IPS-18c (cell line): ENCODE results near the gene TAB3.

Source experiments
- H3K4me3 ChIP-seq: 2 replicates; pipeline ENCODE4 v1.7.0; 2013; ENCODE audit warnings: low read depth, mild to moderate bottlenecking, low read length, moderate library complexity; ENCODE audit not compliant: insufficient read depth
- H3K9me3 ChIP-seq: one replicate; pipeline ENCODE4 v1.6.1; 2013; ENCODE audit warnings: mild to moderate bottlenecking, low read length, moderate library complexity; ENCODE audit not compliant: control insufficient read depth, insufficient read depth

Gene TAB3

GRCh38 chrX:30889147-30890140 lies at the start of gene TAB3:
TSS of gene TAB3 (minus strand) at chrX:30889254. CDS start at chrX:30859588, 29,666 bp downstream.
- Histone ChIP-seq H3K9me3 (no peaks in the 10 kb centered on the region), H3K4me3 (peak within 1 kb of the TSS; percentile 69)

- no peaks in the 10 kb centered on the region for H3K9me3 ChIP-seq
- H3K4me3 ChIP-seq = no peak overlapping the region
Measured at GRCh38 chrX:30938295-30938694, 49.2 kb upstream of the TAB3 start.

- Histone ChIP-seq H3K4me3 (no peak overlapping the region), H3K9me3 (no peaks in the 10 kb centered on the region)
Measured at GRCh38 chrX:30935985-30936384, 46.9 kb upstream of the TAB3 start.

GRCh38 chrX:30931920-30932319 lies 42.9 kb upstream of the TAB3 start:
- Histone ChIP-seq H3K4me3 (no peak overlapping the region), H3K9me3 (no peaks in the 10 kb centered on the region)

- Histone ChIP-seq H3K4me3 (no peak overlapping the region), H3K9me3 (no peaks in the 10 kb centered on the region)
Measured at GRCh38 chrX:30930679-30931078, 41.6 kb upstream of the TAB3 start.

GRCh38 chrX:30930143-30930542 lies 41.1 kb upstream of the TAB3 start:
- H3K9me3 ChIP-seq = no peaks in the 10 kb centered on the region
- H3K4me3 ChIP-seq = no peak overlapping the region

GRCh38 chrX:30920271-30920670 lies 31.2 kb upstream of the TAB3 start:
- H3K9me3 ChIP-seq = no peaks in the 10 kb centered on the region
- no peak overlapping the region for H3K4me3 ChIP-seq

- no peaks in the 10 kb centered on the region for H3K9me3 ChIP-seq
Measured at GRCh38 chrX:30918480-30918879, 29.4 kb upstream of the TAB3 start.

GRCh38 chrX:30913492-30913891 lies 24.4 kb upstream of the TAB3 start:
- H3K9me3 ChIP-seq = no peaks in the 10 kb centered on the region
- H3K4me3 ChIP-seq = no peak overlapping the region

More at GRCh38 chrX:30918480-30918879, 29.4 kb upstream of the TAB3 start:
- H3K4me3 ChIP-seq = no peak overlapping the region

- H3K4me3 ChIP-seq = no peak overlapping the region
Measured at GRCh38 chrX:30910124-30910860, 21.2 kb upstream of the TAB3 start.

GRCh38 chrX:30906726-30907125 lies 17.7 kb upstream of the TAB3 start:
- Histone ChIP-seq H3K4me3 (no peak overlapping the region), H3K9me3 (no peaks in the 10 kb centered on the region)

More at GRCh38 chrX:30910124-30910860, 21.2 kb upstream of the TAB3 start:
- no peaks in the 10 kb centered on the region for H3K9me3 ChIP-seq

- no peak overlapping the region for H3K4me3 ChIP-seq
- H3K9me3 ChIP-seq = no peaks in the 10 kb centered on the region
Measured at GRCh38 chrX:30905321-30905720, 16.3 kb upstream of the TAB3 start.

GRCh38 chrX:30904632-30905031 lies 15.6 kb upstream of the TAB3 start:
- H3K4me3 ChIP-seq = no peak overlapping the region
- H3K9me3 ChIP-seq = no peaks in the 10 kb centered on the region

- H3K9me3 ChIP-seq = no peaks in the 10 kb centered on the region
- no peak overlapping the region for H3K4me3 ChIP-seq
Measured at GRCh38 chrX:30904186-30904585, 15.1 kb upstream of the TAB3 start.

GRCh38 chrX:30900227-30900626 lies 11.2 kb upstream of the TAB3 start:
- Histone ChIP-seq H3K4me3 (no peak overlapping the region), H3K9me3 (no peaks in the 10 kb centered on the region)

- H3K9me3 ChIP-seq = no peaks in the 10 kb centered on the region
- no peak overlapping the region for H3K4me3 ChIP-seq
Measured at GRCh38 chrX:30898886-30899285, 9.8 kb upstream of the TAB3 start.

GRCh38 chrX:30895370-30895769 lies 6.3 kb upstream of the TAB3 start:
- Histone ChIP-seq H3K9me3 (no peaks in the 10 kb centered on the region), H3K4me3 (no peak overlapping the region)

GRCh38 chrX:30893206-30893605 lies 4.2 kb upstream of the TAB3 start:
- Histone ChIP-seq H3K4me3 (no peak overlapping the region), H3K9me3 (no peaks in the 10 kb centered on the region)
